SW480 (cell line): ENCODE measurements around the gene MDC1.
"Not testable (repeated sequence)": the region's sequence is repeated elsewhere in the genome, so short reads cannot be mapped to it uniquely, and the experiment has no call there.

Experiments used
- DNase-seq: peaks from one replicate; pipeline ENCODE4 v3.0.0-alpha.2; 2016; ENCODE audit warnings: low spot score

The MDC1 gene, protein sequence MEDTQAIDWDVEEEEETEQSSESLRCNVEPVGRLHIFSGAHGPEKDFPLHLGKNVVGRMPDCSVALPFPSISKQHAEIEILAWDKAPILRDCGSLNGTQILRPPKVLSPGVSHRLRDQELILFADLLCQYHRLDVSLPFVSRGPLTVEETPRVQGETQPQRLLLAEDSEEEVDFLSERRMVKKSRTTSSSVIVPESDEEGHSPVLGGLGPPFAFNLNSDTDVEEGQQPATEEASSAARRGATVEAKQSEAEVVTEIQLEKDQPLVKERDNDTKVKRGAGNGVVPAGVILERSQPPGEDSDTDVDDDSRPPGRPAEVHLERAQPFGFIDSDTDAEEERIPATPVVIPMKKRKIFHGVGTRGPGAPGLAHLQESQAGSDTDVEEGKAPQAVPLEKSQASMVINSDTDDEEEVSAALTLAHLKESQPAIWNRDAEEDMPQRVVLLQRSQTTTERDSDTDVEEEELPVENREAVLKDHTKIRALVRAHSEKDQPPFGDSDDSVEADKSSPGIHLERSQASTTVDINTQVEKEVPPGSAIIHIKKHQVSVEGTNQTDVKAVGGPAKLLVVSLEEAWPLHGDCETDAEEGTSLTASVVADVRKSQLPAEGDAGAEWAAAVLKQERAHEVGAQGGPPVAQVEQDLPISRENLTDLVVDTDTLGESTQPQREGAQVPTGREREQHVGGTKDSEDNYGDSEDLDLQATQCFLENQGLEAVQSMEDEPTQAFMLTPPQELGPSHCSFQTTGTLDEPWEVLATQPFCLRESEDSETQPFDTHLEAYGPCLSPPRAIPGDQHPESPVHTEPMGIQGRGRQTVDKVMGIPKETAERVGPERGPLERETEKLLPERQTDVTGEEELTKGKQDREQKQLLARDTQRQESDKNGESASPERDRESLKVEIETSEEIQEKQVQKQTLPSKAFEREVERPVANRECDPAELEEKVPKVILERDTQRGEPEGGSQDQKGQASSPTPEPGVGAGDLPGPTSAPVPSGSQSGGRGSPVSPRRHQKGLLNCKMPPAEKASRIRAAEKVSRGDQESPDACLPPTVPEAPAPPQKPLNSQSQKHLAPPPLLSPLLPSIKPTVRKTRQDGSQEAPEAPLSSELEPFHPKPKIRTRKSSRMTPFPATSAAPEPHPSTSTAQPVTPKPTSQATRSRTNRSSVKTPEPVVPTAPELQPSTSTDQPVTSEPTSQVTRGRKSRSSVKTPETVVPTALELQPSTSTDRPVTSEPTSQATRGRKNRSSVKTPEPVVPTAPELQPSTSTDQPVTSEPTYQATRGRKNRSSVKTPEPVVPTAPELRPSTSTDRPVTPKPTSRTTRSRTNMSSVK (N-terminal part only)

DNA sequence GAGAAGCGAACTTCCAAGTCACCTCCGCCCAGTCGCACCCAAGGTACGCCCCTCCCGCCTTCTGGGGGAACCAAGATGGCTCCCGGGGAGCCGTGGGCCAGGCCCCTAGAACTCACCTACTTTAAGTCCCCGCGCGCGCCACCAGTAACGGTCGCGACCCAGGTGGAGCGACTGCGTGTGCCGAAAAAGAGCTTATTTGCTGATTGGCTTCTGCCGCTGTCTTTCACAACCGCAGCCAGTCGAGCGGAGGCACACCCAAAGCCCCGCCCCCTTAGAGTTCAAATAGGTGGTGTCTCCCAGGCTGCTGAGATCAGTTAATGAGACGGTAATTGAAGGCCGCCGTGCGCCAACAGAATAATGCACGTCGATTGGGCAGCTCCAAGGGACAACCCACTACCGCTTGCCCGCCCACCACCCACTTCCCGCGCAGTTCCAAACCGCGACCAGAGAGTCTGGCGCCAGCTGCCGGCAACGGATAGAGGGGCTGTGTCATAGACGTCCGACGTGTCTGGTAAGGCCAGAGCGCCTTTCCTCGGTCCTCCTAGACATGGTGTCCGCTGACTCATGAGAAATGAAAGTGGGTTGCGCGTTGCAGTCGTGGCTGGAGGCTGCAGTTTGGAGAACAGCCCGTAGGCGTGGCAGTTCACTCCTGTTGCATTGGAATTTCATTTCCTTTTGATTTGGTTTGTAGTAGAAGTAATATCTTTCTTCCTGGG, at the start of gene MDC1:
Gene MDC1, minus strand, starts transcription at position 153 of the 716 bp plus-strand sequence. CDS start 2,106 bp downstream, outside the sequence.
- DNase-seq = peak; percentile 99

DNA sequence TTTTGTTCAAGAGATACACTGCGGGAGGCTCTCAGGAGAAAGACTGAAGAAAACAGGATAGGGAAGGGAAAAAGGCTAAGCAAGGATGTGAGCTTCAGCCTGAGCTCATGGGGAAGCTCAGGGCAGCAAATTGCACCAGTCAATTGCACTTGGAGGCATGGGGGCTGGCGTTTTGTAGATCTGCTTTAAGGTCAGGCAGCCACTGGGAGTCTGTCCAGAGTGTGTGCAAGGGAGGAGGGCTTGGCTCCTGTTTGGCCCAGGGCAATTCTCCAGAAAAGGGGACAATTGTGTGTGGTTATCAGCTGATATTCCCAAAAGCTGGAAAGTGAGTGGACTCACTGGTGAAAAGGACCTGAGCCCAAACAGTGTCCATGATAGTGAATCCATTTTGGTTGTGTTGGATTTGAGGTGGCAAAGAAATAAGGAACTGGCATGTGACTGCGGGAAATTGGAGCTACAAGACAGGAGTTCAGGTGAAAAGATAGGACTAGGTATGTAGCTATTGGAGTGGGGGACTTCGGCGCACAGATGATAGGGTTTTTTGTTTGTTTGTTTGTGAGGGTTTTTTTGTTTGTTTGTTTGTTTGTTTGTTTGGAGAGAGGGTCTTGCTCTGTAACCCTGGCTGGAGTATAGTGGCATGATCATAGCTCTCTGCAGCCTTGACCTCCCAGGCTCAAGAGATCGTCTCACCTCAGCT, 49.5 kb upstream of the MDC1 start:
- no peak for DNase-seq

DNA sequence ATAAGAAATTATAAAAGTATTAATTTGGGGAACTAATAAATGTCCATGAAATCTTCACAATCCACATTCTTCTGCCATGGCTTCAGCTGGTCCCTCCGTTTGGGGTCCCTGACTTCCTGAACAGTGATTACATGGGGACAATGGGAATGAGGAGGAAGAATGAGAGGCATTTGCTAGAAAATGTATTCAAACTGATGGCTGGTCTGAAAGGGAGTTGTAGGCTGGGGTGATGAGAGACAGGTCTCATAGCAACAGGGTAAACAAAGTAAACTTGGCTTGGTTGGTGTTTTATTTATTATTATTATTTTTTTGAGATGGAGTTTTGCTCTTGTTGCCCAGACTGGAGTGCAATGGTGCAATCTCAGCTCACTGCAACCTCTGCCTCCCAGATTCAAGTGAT, 48.4 kb upstream of the MDC1 start:
- DNase-seq = not testable (repeated sequence)

DNA sequence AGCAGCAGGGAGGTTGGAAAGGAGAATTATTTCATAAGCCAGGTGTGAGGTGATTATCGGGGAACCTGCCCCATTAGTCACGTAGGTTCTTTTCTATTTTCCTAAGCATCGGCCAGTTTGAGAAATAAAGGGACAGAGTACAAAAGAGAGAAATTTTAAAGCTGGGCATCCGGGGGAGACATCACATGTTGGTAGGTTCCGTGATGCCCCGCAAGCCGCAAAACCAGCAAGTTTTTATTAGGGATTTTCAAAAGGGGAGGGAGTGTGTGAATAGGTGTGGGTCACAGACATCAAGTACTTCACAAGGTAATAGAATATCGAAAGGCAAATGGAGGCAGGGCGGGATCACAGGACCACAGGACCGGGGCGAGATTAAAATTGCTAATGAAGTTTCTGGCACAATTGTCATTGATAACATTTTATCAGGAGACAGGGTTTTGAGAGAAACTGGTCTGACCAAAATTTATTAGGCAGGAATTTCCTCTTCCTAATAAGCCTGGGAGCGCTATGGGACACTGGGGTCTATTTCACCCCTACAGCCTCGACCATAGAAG, 47.5 kb upstream of the MDC1 start:
- DNase-seq = not testable (repeated sequence)

DNA sequence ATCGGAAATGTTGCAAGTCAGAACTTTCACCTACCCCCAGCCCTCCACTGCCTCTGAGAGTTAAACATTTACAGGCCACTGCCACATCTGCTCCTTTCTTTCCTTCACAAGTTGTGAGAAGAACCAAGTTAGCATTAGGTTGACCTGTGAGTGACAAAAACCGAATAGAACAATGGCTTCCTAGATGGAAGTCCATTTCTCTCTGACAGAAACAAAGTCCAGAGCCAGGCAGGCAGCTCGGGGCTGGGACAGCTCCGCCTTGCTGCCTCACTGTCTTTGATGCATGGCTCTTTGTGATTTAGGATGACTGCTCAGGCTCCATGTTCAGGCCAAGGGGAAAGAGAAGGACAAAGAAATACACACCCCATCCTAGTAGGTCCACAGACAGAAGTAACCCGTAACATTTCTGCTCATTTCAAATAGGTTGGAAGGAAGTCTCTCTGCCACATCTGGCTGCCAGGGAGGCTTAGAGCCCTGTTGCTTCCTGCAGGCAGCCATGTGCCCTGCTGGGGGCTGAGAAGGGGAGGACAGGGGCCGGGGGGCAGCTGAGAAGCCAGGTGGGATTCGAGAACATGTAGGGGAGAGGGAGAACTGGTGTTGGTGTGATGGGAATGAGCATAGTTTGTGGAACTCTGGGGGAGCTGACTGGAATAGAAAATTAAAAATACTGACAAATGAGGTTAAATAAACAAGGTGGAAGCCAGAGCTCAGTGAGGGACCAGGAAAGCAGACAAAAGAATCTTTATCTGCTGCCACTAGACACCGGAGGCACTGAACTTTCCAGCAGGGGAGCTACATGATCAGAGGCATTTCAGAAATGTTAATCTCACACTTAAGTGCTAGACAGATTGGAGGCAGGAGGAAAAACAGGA, 46.8 kb upstream of the MDC1 start:
- peak; percentile 96 for DNase-seq

DNA sequence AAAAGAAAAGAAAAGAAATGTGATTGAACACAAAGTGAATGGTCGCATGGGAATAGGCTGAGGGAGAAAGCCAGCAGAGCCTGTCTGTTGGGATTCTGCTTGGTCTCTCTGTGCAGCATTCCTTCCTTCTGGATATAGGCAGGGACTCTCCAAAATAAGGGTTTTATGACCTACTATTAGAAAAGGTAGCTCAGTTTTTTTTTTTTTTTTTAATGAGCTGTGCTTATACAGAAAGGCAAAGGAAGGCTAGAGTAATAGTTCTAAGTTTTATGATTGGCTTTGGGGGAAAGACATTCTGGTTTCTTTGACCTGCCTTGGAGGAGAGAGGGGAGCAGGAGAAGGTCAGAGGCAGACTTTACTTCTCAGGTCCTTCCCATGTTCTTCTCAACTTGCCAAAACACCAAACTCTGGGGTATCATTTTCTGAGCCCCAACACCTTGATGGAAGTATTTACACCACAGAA, 46.1 kb upstream of the MDC1 start:
- no peak for DNase-seq

DNA sequence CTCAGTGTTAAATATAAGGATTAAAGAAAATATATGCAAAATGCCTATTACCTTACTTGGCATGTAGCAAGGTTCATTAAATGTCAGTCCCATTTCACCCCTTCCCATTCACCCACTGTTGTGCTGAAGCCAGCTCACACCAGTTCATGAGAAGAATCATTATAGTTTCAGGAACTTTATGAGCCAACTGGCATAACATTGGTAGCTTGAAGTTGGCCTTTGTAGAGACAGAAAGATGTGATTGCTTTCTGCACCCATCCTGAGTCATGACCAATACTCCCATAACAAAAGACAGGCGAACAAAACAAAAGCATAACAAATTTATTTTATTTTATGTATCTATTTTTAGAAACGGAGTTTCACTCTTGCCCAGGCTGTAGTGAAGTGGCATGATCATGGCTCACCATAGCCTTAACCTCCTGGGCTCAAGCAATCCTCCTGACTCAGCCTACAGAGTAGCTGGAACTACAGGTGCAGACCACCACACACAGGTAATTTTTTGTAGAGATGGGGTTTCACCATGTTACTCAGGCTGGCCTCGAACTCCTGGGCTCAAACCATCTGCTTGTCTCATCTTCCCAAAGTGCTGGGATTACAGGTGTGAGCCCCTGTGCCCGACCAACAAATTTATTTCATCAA, 44.8 kb upstream of the MDC1 start:
- no peak for DNase-seq

DNA sequence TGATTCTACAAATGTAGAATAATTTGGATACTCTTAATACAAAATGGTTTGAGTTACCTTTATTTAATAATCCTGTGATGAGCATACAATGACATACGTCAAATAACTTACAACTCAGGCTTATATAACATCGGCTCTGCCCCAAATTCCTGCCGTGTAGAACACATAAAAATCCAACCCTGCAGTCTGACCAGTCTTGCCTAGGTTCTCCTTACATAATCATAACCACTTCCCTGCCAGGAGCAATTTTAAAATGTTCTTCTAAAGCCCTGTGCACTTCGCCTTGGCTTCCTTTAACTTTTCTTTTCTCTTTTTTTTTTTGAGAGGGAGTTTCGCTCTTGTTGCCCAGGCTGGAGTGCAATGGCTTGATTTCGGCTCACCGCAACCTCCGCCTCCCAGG, 43.5 kb upstream of the MDC1 start:
- DNase-seq = no peak

DNA sequence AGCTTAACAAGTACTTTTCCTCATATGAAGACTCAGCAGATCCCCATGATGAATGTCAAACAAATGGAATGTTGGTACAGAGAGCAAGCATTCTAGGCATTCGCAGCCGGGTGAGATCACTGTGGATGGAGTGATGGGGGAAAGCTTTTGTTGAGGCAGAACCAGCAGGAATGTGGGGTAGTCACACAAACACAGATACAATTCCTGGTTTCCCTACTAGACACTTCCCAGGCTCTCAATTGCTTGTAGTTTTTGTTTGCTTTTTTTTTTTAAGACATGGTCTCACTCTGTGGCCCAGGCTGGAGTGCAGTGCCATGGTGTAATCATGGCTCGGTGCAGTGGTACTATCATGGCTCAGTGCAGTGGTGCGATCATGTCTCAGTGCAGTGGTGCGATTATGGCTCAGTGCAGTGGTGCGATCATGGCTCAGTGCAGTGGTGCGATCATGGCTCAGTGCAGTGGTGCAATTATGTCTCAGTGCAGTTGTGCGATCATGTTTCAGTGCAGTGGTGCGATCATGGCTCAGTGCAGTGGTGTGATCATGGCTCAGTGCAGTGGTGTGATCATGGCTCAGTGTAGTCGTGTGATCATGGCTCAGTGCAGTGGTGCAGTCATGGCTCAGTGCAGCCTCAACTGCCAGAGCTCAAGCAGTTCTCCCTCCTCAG, 42.6 kb upstream of the MDC1 start:
- no peak for DNase-seq

DNA sequence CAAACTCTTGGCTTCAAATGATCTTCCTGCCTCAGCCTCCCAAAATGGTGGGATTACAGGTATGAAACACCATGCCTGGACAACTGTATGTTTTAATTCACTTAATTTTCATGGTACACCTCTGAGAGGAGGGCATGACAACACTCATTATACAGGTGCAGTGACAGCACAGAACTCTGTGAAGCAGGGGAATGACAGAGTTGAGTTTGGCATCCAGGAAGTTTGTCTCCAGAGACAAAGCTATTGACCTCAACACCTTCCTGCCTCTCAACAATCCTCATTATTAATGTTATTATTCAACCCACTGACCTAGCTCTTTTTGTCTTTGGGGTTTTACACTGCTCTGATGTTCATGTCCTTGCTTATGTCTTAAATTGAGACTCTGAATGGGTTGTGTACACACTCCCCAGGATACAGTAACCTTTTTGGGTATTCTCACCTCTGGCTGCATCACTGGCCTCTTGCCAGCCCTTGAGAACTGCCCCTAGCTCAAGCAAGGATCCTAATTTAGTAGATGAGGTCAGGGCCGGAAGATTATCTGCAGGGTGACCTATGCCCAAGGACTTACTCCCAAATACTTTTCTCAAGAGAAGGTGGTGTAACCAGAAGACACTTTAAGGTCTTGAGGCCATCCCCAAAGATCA, 40.3 kb upstream of the MDC1 start:
- DNase-seq = no peak

DNA sequence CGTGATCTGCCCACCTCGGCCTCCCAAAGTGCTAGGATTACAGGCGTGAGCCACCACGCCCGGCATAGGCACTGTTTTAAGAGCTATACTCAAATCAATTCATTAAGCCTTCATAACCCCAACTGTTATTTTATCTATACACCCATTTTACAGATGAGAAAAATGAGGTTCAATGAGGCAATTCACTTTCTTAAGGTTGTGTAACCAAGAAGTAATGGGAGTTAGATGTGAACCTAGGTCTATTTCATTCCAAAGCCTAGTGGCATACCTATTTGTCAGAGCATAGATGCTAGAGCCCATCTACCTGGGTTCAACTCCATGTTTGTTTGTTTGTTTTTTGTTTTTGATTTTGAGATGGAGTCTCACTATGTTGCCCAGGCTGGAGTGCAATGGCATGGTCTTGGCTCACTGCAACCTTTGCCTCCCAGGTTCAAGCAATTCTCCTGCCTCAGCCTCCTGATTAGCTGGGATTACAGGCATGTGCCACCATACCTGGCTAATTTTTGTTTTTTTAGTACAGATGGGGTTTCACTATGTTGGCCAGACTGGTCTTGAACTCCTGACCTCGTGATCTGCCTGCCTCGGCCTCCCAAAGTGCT, 39.4 kb upstream of the MDC1 start:
- not testable (repeated sequence) for DNase-seq

DNA sequence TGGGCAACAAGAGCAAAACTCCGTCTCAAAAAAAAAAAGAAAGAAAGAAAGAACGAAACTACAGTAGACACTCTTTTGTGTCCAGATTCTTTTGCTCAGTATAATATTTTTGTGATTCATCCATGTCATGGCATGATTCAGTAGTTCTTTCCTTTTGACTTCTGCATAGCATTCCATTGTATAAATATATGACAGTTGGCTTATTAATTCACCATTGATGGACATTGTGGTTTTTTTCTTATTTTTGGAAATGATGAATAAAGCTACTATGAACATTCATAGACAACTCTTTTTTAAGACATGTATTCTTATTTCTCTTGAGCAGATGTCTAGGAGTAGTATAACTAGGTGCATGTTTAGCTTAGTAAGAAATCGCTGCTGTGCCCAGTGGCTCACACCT, 37.5 kb upstream of the MDC1 start:
- no peak for DNase-seq

DNA sequence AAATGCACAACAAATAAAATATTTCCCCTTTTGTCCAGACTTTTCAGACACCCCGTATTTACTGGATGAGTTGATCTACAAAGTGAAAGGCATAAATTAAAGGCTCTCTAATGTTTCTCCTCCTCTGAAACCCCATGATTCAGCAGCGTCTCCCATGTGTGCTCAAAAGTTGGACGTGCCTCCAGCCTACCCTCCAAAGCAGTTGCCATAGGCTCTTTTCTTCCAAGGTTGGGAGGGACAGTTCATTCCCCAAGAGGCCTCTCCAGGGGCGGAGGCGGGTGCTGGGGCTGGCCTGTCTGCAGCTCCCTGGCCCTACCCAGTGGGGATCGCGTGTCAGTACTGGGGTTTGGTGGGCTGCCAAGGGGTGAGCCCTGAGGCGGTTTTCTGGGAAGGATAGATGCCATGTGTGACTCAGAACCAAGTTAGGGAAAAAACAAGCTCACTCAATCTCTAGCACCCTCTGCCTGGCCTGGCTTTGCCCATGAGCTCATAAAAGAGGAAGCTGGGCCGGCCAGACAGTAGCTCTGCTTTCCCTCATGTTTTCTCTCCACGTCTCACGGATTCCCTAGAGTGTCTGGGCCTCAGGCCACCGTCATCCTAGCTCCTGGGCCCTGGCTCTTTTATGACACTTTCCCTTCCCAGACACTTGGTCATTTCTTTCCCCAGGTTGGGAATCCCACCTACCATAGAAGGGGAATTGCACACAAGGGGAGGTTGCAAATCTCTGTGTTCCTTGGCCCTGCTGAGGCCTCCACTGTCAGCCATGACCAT, 35.3 kb upstream of the MDC1 start:
- DNase-seq = peak; percentile 96

DNA sequence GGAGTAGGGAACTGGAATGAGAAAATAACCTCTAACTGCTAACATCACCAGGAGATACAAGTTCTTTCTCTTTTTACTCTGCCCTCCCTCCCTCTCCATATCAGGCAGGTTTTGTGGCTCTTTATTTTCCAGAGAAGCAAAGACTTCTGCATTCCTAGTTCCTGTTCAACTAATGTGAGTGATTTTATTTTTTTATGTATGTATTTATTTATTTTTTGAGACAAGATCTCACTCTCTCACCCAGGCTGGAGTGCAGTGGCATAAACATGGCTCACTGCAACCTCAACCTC, 33.2 kb upstream of the MDC1 start:
- DNase-seq = no peak

DNA sequence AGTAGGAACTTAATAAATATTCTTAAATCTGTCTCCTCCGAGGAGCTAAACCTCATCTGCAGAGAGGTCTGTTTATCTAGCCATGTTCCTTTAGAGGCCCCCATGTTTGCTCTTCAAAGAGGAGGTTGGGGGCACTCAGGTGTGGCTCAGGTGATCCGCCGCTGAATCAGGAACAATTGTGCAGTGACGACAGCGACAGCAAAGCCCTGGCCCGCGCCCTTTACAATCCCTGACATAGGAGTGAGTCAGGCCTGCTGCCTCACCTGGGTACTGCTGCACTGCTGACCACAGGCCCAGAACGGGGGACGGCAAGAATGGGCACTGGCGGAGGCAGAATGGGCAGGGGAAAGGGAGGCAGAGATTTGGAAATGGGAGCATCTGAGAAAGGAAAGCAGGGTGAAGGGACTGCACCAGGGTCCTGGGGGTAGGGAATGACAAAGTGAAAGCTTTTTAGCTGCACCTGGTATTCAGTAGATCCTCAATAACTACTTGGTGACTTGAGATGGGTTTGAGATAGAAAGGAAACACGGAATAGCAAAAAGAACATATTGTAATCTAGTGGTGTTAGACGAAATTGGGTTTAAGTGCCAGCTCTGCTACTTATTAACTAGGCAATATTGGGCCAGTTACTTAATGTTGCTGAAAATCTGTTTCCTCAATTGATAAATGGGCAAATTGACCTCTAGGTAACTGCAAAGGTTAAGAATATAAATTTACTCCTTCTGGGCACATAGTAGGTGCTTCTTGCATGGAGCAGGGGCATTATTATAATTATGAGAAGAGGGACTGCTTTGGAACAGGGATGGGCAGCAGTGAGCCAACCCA, 32.7 kb upstream of the MDC1 start:
- DNase-seq = peak; percentile 96
